ENCODE measurements around the gene MCRS1. TPM values are rescaled to one million over a fixed set of nuclear protein-coding genes. Genes with fewer than 3 reads are reported as not detected.

Gene MCRS1
- total and polyA plus RNA-seq, 5 experiments from 2014 or later, result 52.2 to 99.7 (median 58.0) TPM

- Mint-ChIP-seq H3K27me3 (peaks cover 0 to 5% (median 0%) of the 10 kb centered on the region in 5 donors), H3K4me3 (no peak overlapping the region), H3K9me3 (no peaks in the 10 kb centered on the region), H3K27ac (no peak overlapping the region), H3K4me1 (peaks cover 12 to 51% (median 30%) of the 10 kb centered on the region in 4 donors), H3K36me3 (peaks cover 0 to 8% (median 0%) of the 10 kb centered on the region in 3 donors)
- DNase-seq (no peak), ATAC-seq (no peak)
- POLR2A ChIA-PET, result interaction anchor here (0.7 kb wide), 1 partner anchor 15 kb away, joined by 3 read pairs; no protein-coding TSS in a partner anchor
Measured at GRCh38 chr12:49552014-49552413, 15.9 kb downstream of the MCRS1 start.

GRCh38 chr12:49550693-49551252 is 17.2 kb downstream of the MCRS1 start:
- H3K4me1 Mint-ChIP-seq, result peaks cover 8 to 42% (median 21%) of the 10 kb centered on the region in 4 donors
- H3K27me3 Mint-ChIP-seq, result peaks cover 0 to 5% (median 0%) of the 10 kb centered on the region in 5 donors
- H3K36me3 Mint-ChIP-seq, result no peaks in the 10 kb centered on the region
- H3K4me3 Mint-ChIP-seq, result peak overlapping the region in 7 of 10 donors; percentile 12 to 33 (median 23)
- POLR2A ChIA-PET, result interaction anchor here (1.3 to 4.2 kb wide), 3 partner anchors 12 to 73 kb away, joined by 3 to 24 read pairs (median 3); partner anchors contain the start of genes KCNH3 and PRPF40B
- no peak for DNase-seq
- peak overlapping the region in 5 of 10 donors; percentile 15 to 63 (median 52) for H3K27ac Mint-ChIP-seq
- no peaks in the 10 kb centered on the region for H3K9me3 Mint-ChIP-seq
- no peak for ATAC-seq

GRCh38 chr12:49549735-49550692 is 17.9 kb downstream of the MCRS1 start:
- ATAC-seq (no peak), DNase-seq (no peak)
- H3K27ac Mint-ChIP-seq, result peak overlapping the region in 6 of 10 donors; percentile 52 to 89 (median 75)
- H3K9me3 Mint-ChIP-seq, result no peaks in the 10 kb centered on the region
- POLR2A ChIA-PET, result interaction anchor here (1.3 to 4.2 kb wide), 3 partner anchors 11 to 74 kb away, joined by 3 to 24 read pairs (median 3); partner anchors contain the start of genes KCNH3 and PRPF40B
- H3K27me3 Mint-ChIP-seq, result peaks cover 0 to 5% (median 0%) of the 10 kb centered on the region in 5 donors
- no peaks in the 10 kb centered on the region for H3K36me3 Mint-ChIP-seq
- H3K4me3 Mint-ChIP-seq, result peak overlapping the region; percentile 12 to 91 (median 84)
- H3K4me1 Mint-ChIP-seq, result peaks cover 8 to 44% (median 22%) of the 10 kb centered on the region in 4 donors

- ATAC-seq (peak; percentile 60 to 73), DNase-seq (peak in 8 of 10 donors; percentile 20 to 47 (median 40))
- Mint-ChIP-seq H3K36me3 (no peaks in the 10 kb centered on the region), H3K4me1 (peaks cover 8 to 51% (median 26%) of the 10 kb centered on the region in 4 donors), H3K27me3 (peaks cover 0 to 5% (median 0%) of the 10 kb centered on the region in 5 donors), H3K27ac (peak overlapping the region in 9 of 10 donors; percentile 41 to 89 (median 77)), H3K9me3 (no peaks in the 10 kb centered on the region), H3K4me3 (peak overlapping the region; percentile 79 to 91 (median 84))
- POLR2A ChIA-PET, result interaction anchor here (0.7 to 4.2 kb wide), 4 partner anchors 10 to 182 kb away, joined by 3 to 24 read pairs (median 6); partner anchors contain the start of genes KCNH3 and MCRS1
Measured at GRCh38 chr12:49548822-49549648, 18.9 kb downstream of the MCRS1 start.

GRCh38 chr12:49548481-49548821 is 19.5 kb downstream of the MCRS1 start:
- POLR2A ChIA-PET, result interaction anchor here (0.7 to 4.2 kb wide), 4 partner anchors 9 to 182 kb away, joined by 3 to 24 read pairs (median 6); partner anchors contain the start of genes KCNH3 and MCRS1
- ATAC-seq (no peak), DNase-seq (no peak)
- peak overlapping the region; percentile 79 to 91 (median 84) for H3K4me3 Mint-ChIP-seq
- H3K4me1 Mint-ChIP-seq, result peaks cover 8 to 51% (median 26%) of the 10 kb centered on the region in 4 donors
- H3K27ac Mint-ChIP-seq, result peak overlapping the region in 6 of 10 donors; percentile 29 to 92 (median 76)
- H3K36me3 Mint-ChIP-seq, result no peaks in the 10 kb centered on the region
- H3K9me3 Mint-ChIP-seq, result no peaks in the 10 kb centered on the region
- peaks cover 0 to 5% (median 0%) of the 10 kb centered on the region in 5 donors for H3K27me3 Mint-ChIP-seq

GRCh38 chr12:49547090-49547690 is 20.8 kb downstream of the MCRS1 start:
- no peak for DNase-seq
- Mint-ChIP-seq H3K9me3 (no peaks in the 10 kb centered on the region), H3K4me3 (peak overlapping the region in 4 of 10 donors; percentile 10 to 29 (median 14))

GRCh38 chr12:49546481-49546880 is 21.5 kb downstream of the MCRS1 start:
- H3K9me3 Mint-ChIP-seq, result no peaks in the 10 kb centered on the region
- DNase-seq (no peak), ATAC-seq (no peak)
- H3K27ac Mint-ChIP-seq, result no peak overlapping the region
- H3K36me3 Mint-ChIP-seq, result no peaks in the 10 kb centered on the region
- no peak overlapping the region for H3K4me3 Mint-ChIP-seq
- H3K27me3 Mint-ChIP-seq, result peaks cover 0 to 5% (median 0%) of the 10 kb centered on the region in 5 donors
- H3K4me1 Mint-ChIP-seq, result peaks cover 17 to 58% (median 28%) of the 10 kb centered on the region in 4 donors
- POLR2A ChIA-PET, result interaction anchor here (0.7 kb wide), 1 partner anchor 28 kb away, joined by 3 read pairs; no protein-coding TSS in a partner anchor

More at GRCh38 chr12:49547090-49547690, 20.8 kb downstream of the MCRS1 start:
- Mint-ChIP-seq H3K27me3 (peaks cover 0 to 5% (median 0%) of the 10 kb centered on the region in 5 donors), H3K4me1 (peaks cover 12 to 52% (median 26%) of the 10 kb centered on the region in 4 donors), H3K36me3 (no peaks in the 10 kb centered on the region), H3K27ac (peak overlapping the region in 4 of 10 donors; percentile 12 to 51 (median 30))
- no peak for ATAC-seq
- POLR2A ChIA-PET, result interaction anchor here (4.2 kb wide), 1 partner anchor 8 kb away, joined by 24 read pairs; the partner anchor contains the start of gene KCNH3

GRCh38 chr12:49545815-49546214 is 22.1 kb downstream of the MCRS1 start:
- no peak for DNase-seq
- H3K36me3 Mint-ChIP-seq, result no peaks in the 10 kb centered on the region
- no peak for ATAC-seq
- peaks cover 0 to 5% (median 0%) of the 10 kb centered on the region in 5 donors for H3K27me3 Mint-ChIP-seq
- H3K9me3 Mint-ChIP-seq, result no peaks in the 10 kb centered on the region
- H3K27ac Mint-ChIP-seq, result peak overlapping the region in 3 of 10 donors; percentile 34 to 55 (median 48)
- no peak overlapping the region for H3K4me3 Mint-ChIP-seq
- H3K4me1 Mint-ChIP-seq, result peaks cover 22 to 64% (median 34%) of the 10 kb centered on the region in 4 donors
- POLR2A ChIA-PET, result interaction anchor here (0.6 to 0.8 kb wide), 3 partner anchors 27 to 373 kb away, joined by 3 to 5 read pairs (median 3); no protein-coding TSS in a partner anchor

GRCh38 chr12:49543914-49544815 is 23.8 kb downstream of the MCRS1 start:
- peak overlapping the region in 4 of 10 donors; percentile 55 to 84 (median 70) for H3K27ac Mint-ChIP-seq
- H3K36me3 Mint-ChIP-seq, result no peaks in the 10 kb centered on the region
- POLR2A ChIA-PET, result interaction anchor here (0.6 kb wide), 1 partner anchor 32 kb away, joined by 3 read pairs; no protein-coding TSS in a partner anchor
- H3K9me3 Mint-ChIP-seq, result no peaks in the 10 kb centered on the region
- no peak overlapping the region for H3K4me3 Mint-ChIP-seq
- H3K27me3 Mint-ChIP-seq, result peaks cover 0 to 5% (median 0%) of the 10 kb centered on the region in 5 donors
- DNase-seq (no peak), ATAC-seq (no peak)
- peaks cover 29 to 67% (median 41%) of the 10 kb centered on the region in 4 donors for H3K4me1 Mint-ChIP-seq

GRCh38 chr12:49543221-49543913 is 24.6 kb downstream of the MCRS1 start:
- peak overlapping the region in 5 of 10 donors; percentile 22 to 45 (median 30) for H3K4me3 Mint-ChIP-seq
- peaks cover 27 to 59% (median 37%) of the 10 kb centered on the region in 4 donors for H3K4me1 Mint-ChIP-seq
- H3K9me3 Mint-ChIP-seq, result no peaks in the 10 kb centered on the region
- H3K27me3 Mint-ChIP-seq, result peaks cover 0 to 5% (median 0%) of the 10 kb centered on the region in 5 donors
- H3K27ac Mint-ChIP-seq, result peak overlapping the region in 8 of 10 donors; percentile 55 to 83 (median 74)
- POLR2A ChIA-PET, result interaction anchor here (0.6 to 0.8 kb wide), 2 partner anchors 12 to 33 kb away, joined by 3 read pairs; no protein-coding TSS in a partner anchor
- no peak for DNase-seq
- ATAC-seq, result no peak
- no peaks in the 10 kb centered on the region for H3K36me3 Mint-ChIP-seq
